ENCODE results near the gene OVOL3.

GRCh38 chr19:36079389-36079945 lies 31.5 kb upstream of the OVOL3 start:
- TF ChIP-seq JUND (IDR thresholded peaks at IDR 0.05) (no peak), CTCF (IDR thresholded peaks at IDR 0.05; ENCODE audit: low read depth, low read length, missing input control) (no peak)
